ENCODE results near the gene RIPOR2. TPM values are rescaled to one million over a fixed set of nuclear protein-coding genes. Genes with fewer than 3 reads are reported as not detected.

RIPOR2 gene
- total RNA-seq, 1 donor from 2014 or later = 1.6 TPM

DNA sequence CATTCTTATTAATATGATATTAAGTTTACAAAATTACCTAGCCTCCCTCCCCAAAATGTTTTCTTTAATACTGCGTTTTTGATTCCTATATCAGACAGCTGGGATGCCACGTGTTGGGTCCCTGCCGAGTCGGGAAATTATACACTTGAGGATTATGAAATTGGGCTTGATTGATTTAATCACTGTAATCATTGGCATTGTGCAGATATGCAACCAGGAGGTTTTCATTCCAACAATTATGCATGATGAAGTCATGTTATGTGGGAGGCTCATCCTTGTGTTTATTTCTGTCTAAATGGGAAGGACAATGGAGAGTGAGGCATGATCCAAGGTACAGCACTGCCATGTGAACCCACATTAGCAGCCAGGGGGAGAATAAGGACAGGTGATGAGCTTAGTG is 30.6 kb upstream of the RIPOR2 start:
- H3K4me3 ChIP-seq (ENCODE audit: low read depth, low read length) = no peak overlapping the region
- TF ChIP-seq, protein P1, sequence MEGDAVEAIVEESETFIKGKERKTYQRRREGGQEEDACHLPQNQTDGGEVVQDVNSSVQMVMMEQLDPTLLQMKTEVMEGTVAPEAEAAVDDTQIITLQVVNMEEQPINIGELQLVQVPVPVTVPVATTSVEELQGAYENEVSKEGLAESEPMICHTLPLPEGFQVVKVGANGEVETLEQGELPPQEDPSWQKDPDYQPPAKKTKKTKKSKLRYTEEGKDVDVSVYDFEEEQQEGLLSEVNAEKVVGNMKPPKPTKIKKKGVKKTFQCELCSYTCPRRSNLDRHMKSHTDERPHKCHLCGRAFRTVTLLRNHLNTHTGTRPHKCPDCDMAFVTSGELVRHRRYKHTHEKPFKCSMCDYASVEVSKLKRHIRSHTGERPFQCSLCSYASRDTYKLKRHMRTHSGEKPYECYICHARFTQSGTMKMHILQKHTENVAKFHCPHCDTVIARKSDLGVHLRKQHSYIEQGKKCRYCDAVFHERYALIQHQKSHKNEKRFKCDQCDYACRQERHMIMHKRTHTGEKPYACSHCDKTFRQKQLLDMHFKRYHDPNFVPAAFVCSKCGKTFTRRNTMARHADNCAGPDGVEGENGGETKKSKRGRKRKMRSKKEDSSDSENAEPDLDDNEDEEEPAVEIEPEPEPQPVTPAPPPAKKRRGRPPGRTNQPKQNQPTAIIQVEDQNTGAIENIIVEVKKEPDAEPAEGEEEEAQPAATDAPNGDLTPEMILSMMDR (conservative IDR thresholded peaks at IDR 0.05; ENCODE audit: low read depth, low read length) = no peak
- no peak for DNase-seq (ENCODE audit: low read depth)

- DNase-seq (ENCODE audit: low read depth) = no peak
- TF ChIP-seq, protein P1 (conservative IDR thresholded peaks at IDR 0.05; ENCODE audit: low read depth, low read length) = no peak
- no peak overlapping the region for H3K4me3 ChIP-seq (ENCODE audit: low read depth, low read length)
Observed at GRCh38 chr6:24963887-24964570, 28.3 kb upstream of the RIPOR2 start.

DNA sequence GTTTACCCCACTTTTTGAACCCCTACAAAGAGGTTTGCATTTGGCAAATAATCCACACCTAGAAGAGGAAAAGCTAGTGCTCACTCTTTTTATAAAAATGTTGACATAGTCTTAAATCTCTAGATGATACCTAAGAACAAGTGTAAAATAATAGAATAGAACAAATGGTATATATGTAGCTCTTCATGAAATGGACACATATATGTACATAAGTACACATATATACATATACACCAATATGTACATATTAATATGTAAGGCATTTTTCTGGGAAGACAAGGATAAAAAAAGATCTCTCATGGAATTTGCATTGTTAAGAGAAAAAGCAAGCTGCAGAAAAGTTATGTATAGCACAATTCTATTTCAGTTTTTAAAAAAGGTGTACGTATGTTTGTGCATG is 27.6 kb upstream of the RIPOR2 start:
- TF ChIP-seq, protein P1 (conservative IDR thresholded peaks at IDR 0.05; ENCODE audit: low read depth, low read length) = no peak

DNA sequence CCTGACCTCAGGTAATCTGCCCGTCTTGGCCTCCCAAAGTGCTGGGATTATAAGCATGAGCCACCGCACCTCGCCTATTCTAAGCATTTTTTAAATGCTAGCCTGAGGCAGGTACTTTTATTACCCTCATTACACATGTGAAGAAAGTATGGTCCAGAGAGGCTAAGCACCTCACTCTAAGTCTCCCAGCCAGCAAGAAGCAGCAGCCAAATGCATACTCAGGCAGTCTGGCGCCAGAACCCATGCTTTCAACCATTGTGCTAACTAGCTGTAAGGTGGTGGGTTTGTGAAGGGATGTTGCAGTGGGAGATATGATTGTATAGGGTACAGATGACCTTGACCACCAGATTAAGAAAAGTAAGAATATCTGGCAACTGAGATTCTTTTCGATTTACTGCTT is 26.1 kb upstream of the RIPOR2 start:
- no peak overlapping the region for H3K4me3 ChIP-seq (ENCODE audit: low read depth, low read length)
- DNase-seq (ENCODE audit: low read depth) = no peak
- TF ChIP-seq, protein P1 (conservative IDR thresholded peaks at IDR 0.05; ENCODE audit: low read depth, low read length) = no peak

More for the DNA sequence above, 27.6 kb upstream of the RIPOR2 start:
- no peak for DNase-seq (ENCODE audit: low read depth)
- H3K4me3 ChIP-seq (ENCODE audit: low read depth, low read length) = no peak overlapping the region

GRCh38 chr6:24960991-24961475 is 25.3 kb upstream of the RIPOR2 start:
- DNase-seq (ENCODE audit: low read depth) = no peak
- TF ChIP-seq, protein P1 (conservative IDR thresholded peaks at IDR 0.05; ENCODE audit: low read depth, low read length) = no peak
- no peak overlapping the region for H3K4me3 ChIP-seq (ENCODE audit: low read depth, low read length)

GRCh38 chr6:24959319-24959718 is 23.6 kb upstream of the RIPOR2 start:
- TF ChIP-seq, protein P1 (conservative IDR thresholded peaks at IDR 0.05; ENCODE audit: low read depth, low read length) = no peak
- DNase-seq (ENCODE audit: low read depth) = no peak
- H3K4me3 ChIP-seq (ENCODE audit: low read depth, low read length) = no peak overlapping the region

DNA sequence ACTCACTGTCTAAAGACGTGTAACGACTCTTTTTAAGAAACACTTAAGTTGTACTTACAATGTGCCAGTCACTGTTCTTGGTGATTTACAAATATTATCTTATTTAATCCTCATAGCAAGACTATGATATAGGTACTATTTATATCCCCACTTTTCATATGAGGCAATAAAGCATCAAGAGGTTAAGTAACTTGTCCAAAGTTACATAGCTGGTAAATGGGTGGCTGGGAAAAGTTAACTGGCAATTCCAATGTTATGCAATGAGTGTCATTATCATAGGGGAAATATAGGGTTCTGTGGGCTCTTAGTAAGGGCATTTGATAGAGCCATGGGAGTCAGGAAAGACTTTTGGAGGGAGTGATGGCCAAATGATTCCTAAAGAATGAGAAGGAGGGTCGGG is 21.4 kb upstream of the RIPOR2 start:
- DNase-seq (ENCODE audit: low read depth) = no peak
- H3K4me3 ChIP-seq (ENCODE audit: low read depth, low read length) = no peak overlapping the region
- TF ChIP-seq, protein P1 (conservative IDR thresholded peaks at IDR 0.05; ENCODE audit: low read depth, low read length) = no peak

Measured in epithelial cell of proximal tubule (primary cell).